NCI-H82 treated with DMSO at 0.1 percent for 48 hours (cell line): ENCODE data around the gene RAB27A.
"Not testable (repeated sequence)": the region's sequence is repeated elsewhere in the genome, so short reads cannot be mapped to it uniquely, and the experiment has no call there.

Experiments
- DNase-seq: peaks from one replicate; lab custom pipeline; 2025; ENCODE audit not compliant: unreplicated experiment; lab: John Stamatoyannopoulos, UW

The RAB27A gene

DNA sequence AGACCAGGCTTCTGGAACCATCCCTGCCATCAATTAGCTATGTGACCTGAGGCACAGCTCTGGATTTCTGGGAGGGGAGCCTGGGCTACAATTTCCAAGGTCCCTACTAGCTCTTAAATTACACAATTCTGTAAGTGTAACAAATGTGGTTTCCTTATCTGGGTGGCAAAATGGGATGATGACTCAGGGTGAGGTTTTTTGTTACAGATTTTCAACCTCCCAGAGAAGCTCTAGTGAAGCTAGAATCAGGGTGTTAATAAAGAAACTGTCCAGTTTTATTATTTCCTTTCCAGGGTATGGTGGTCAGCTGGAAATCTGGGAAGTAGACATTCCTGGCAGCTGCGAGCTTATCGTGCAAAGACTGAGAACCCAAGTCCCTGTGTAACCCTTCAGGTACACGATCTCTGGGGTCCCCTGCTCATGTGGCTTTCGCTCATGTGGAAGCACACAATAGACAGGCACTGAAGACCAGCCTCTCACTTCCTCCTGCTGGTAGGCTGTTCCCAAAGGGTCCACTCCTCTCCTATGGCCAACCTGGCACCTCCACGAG, 7.3 kb downstream of the RAB27A start:
- no peak for DNase-seq

DNA sequence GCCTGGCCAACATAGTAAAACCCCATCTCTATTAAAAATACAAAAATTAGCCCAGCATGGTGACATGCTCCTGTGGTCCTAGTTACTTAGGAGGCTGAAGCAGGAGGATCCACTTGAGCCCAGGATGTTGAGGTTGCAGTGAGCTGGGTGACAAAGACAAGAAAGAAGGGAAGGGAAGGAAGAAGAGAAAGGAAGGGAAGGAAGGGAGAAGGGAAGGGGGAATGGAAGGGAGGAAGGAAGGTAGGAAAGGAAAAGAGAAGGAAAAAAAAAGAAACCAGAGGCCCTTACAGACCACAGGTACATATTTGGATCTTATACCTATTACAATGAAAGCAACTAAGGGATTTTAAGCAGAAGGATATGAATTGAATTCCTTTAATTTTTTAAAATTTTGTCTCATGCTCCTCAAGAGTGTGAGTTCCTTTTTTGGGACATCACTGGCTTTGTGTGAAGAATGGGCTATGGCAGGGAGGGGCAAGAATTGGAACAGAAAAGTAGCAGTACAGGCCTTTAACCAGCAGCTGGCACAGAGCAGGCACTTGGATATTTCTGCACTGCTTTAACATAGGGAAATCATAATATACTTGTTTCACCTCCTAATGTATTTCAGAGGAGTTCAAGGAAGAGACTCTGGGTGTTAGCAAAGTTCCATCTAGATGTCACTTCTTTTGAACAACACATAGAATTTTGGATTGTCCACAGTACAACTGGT, 7.9 kb downstream of the RAB27A start:
- DNase-seq = no peak

DNA sequence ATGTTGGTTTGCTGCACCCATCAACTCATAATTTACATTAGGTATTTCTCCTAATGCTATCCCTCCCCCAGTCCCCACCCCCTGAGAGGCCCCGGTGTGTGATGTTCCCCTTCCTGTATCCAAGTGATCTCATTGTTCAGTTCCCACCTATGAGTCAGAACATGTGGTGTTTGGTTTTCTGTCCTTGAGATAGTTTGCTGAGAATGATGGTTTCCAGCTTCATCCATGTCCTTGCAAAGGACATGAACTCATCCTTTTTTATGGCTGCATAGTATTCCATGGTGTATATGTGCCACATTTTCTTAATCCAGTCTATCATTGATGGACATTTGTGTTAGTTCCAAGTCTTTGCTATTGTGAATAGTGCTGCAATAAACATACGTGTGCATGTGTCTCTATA, 9.0 kb downstream of the RAB27A start:
- DNase-seq = not testable (repeated sequence)

DNA sequence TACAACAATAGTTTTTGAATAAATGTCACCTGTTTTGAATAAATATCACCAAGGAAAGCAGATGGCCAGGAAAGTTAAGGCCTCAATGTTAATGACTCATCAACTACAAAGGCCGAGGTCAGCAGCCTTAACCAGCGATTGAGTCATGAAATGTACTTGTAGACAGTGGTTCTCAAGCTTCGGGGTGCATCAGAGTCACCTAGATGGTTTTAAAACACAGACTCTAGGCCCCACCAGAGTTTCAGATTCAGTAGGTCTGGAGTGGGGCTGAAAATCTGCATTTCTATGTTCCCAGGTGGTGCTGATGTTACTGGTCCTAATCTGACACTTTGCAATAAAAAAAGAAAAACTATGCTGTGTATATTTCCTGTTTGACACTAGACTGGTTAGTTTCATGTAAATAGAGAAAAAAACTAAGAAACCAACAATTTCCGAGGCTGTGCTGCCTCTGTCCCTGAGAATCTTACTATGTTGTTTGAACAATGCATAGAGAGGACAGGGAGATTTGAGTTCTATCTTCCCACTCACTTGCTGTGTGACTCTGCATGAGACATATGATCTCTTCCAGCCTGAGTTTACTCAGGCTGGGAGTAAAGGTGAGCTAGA, 9.8 kb downstream of the RAB27A start:
- DNase-seq = no peak

DNA sequence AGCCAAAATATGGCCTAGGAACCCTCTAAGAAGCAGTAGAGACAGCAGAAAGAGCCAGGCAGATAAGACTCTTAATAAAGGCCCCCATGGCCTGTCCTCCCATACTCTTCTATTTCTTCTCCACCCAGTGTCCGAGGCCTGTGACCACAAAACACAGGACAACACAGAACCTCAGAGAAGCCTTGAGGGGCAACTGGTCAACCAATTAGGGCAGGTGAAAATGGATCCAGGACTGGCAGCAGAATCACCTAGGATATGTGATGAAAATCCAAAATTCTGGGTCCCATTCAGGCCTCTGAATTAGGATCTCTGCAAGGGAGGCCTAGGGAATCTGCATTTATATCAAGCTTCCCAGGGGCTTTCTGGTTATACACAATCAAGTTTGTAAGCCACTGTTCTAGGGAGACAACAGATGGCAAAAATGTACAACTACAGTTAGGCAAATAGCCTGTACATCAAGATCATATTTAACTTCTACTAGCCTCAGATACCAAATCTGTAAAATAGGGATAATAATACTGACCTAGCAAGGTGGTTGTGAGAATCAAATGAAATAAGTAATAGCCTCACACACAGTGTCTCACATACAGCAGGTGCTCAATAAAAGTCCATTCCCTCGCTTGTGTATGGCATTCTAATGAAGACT, 10.4 kb downstream of the RAB27A start:
- DNase-seq = no peak

DNA sequence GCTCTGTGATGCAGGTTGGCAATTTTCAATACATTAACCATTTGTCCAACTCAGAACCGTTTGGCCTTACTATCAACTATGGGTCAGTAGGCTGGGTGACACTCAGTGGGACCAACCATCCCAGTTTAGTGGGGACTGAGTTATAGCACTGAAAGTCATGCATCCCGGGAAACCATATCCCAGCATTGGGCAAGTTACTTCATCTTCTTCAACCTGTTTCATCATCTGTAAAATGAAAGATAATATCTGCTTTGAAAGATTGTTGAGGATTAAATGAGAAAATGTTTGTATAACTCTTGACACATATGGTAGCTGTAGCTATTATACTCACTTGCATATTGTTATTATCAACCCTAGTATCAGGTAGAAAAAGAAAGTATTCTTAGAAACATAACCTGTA, 11.9 kb downstream of the RAB27A start:
- DNase-seq = no peak

DNA sequence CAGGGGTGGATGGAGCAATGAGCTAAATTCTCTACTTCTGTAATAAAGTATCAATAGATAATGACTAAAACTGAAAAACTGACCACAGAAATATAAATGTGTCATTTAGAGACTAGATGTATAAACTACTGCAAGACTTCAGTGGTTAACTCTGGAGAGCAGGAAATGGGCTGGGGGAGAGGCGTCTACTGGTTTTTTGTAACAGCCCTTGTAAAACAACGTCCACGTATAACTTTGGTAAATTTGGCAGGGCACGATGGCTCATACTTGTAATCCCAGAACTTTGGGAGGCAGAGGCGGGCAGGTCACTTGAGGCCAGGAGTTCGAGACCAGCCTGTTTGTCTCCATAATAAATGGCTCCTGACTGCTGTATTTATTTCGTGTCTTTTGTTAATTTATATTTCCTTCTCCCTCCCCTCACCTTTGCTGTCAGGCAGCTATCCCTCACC, 12.5 kb downstream of the RAB27A start:
- DNase-seq = no peak

DNA sequence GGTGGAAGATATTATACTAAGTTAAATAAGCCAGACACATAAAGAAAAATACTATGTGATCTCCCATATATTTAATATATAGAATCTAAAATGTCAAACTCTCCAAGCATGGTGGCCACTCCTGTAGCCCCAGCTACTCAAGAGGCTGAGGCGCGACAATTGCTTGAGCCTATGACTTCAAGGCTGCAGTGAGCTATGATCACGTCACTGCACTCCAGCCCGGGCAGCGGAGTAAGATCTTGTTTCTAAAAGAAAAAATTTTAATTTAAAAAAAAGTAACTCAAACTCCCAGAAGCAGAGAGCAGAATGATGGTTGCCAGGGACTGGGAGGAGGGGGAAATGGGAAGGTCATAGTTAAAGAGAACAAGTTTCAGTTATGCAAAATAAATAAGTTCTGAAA, 13.3 kb downstream of the RAB27A start:
- DNase-seq = no peak

DNA sequence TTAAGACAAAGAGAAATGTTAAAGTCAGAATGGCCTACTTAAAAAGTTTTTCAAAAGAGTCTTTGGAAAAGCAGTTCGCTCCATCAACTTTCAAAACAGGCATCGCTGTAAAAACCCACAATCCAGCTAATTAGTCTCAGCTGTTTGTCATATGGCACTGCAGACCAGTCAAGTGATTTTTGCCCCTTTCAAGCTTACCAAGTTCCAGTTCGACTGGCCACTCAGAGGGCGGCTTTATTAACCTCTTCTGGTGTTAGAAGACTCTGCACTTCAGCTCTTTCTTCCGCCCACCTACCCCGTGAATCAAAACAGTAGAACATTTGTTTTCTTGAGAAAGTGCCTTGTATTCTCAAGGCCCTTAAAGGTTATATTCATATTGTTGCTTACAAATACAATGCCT, 19.3 kb downstream of the RAB27A start:
- DNase-seq = no peak

DNA sequence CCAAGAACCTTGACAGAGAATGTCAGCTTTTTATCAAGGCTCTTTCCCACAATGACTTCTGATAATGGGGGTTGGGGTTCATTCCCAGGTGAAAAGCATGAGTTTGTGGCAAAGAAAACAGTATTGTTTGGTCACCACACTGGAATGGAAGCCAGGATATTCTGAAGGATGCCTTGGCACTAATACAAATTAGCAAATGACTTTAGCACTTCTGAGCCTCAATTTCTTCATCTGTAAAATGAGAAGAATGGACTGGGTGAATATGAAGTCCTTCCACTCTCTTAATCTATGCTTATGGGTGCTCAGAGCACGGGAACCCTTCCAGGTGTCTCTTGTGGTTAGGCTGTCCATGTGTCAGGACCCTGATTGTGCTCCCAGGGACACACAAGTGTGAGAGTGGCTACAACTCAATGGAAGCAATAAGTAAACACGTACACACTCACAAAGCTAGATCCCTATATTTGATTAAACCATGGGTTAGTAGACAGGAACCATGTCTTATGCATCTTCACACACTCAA, 21.4 kb downstream of the RAB27A start:
- no peak for DNase-seq

DNA sequence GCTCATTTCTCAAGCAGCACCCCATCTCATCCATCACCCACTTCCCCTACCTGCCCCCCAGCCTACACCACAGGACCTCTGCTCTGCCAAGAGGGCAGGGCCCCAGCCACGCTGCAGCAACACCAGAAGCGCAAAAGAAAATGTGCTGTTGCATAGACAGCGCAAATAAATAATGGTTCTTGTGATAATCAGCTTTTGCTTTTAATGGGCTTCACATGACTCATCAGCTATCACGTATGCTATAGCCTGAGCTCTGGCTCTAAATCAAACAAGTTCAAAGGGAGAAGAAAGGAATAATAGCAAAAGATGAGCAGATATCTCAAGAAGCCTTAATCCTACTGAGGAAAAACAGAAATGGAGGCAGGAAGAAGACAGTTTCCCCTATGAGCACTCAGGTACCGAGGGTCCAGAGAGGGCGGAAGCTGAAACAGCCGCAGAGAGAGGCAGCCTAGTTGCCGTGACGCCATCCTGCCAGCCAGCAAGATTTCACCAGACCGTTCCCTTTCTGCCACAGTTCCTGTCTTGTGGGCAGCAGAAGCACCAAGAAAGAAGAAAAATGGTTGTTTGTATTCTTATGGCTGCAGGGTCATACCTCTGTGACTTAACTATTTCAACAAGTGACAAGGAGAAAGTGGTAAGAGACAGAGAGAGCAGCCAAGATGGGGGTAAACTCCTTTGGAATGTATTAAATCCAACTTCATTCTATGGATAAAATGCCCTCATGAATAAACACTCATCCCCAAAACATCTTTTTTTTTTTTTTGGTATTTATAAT, 22.0 kb downstream of the RAB27A start:
- DNase-seq = peak; percentile 43

DNA sequence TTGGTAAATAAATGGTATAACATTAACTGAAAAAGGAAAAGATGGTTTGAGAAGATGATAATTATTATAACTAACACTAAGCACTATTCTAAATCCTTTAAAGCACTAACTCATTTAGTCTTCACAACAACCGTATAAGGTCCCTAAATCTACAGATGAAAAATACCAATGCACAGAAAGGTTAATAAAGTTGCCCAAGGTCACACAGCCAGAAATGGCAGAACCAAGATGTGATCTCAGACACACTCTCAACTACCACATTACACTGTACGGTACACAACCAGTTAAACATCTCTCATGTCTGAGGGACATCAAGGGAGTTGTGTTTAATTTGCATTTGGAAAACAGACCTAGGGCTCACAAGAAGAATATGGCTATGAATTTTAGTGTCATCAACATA, 23.1 kb downstream of the RAB27A start:
- no peak for DNase-seq

DNA sequence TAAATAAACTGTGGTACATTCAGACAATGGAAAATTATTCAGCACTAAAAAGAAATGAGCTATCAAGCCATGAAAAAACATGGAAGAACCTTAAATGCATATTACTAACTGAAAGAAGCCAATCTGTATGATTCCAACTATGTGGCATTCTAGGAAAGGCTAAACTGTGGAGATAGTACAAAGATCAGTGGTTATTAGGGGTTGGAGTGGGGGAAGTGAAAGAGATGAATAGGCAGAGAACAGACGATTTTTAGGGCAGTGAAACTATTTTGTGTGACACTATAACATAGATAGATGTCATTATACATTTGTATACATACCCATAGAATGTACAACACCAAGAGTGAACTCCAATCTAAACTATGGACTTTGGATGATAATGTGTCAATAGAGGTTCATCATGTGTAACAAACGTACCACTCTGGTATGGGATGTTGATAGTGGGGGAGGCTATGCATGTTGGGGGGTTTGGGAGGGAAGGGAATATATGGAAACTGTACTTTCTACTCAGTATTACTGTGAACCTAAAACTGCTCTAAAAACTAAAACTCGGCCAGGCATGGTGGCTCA, 29.0 kb downstream of the RAB27A start:
- DNase-seq = no peak

DNA sequence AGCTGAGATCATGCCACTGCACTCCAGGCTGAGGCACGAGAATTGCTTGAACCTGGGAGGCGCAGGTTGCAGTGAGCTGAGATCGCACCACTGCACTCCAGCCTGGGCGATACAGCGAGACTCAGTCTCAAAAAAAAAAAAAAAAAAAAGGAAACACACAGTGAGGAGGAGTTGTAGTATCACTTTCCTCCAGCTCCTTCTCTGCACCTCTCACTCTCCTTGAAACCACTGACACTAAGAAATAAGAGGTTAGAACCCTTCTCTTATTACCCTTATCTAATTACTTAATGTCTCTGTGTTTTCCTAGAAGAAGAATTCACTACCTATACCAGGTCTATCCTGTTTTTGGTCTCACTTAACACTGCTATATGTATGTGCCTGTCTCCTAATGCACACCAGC, 31.7 kb downstream of the RAB27A start:
- DNase-seq = no peak

DNA sequence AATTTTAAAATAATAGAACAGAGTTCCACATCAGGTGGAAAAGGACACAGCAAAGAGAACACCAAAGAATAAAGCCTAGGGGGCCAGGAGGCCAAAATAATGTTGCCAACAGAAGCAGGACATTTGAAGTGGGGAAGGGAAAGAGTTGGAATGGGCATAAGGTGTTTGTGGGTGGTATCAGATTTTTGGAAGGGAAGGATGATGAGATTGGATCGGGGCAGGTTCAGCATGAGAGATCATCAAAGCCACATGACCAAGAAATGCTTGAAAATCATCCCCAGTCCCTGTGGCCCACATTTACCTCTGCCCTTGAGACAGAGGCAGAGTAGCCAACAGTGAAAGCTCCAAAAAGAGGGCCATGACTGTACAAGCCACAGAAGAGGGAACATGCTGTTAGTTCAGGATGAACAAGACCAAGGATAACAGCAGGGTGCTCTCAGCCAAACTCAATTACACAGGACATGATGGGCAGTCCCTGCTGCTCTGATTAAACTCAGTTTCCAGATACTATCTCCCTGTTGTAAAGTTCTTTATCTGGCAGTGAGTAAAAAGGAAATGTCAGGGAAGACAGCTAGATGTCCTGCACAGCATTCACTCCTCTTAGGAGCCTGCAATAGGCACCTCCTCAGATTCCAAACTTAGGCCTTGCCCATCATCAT, 32.5 kb downstream of the RAB27A start:
- no peak for DNase-seq

DNA sequence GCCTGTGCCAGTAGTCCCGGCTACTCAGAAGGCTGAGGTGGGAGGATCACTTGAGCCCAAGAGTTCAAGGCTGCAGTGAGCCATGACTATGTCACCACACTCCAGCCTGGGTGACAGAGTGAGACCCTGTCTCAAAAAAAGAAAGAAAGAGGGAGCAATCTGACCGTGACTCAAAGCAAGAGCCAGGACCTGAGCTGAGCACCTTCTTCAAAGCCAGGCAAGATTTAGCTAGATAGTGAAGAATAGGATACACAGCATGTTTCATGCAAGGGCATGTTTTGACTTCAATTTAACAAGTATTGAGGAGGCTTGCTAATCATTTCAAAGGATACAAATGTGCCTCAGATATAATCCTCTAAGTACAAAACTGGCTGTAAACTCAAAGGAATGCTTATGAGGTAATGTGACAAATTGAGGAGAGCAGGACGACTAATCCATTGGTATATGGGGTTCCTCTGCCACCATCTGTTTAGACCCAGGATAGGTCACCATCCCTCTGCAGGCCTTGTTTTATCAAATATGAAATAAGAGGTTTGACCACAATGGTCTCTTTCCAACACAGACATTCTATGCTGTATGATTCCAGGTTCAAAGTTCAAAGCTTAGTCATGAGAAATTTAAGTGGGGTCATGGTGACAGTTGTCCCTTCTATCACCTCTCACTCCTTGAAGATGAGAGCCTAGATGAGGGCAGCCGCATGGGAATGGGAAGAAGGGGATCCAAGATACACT, 33.2 kb downstream of the RAB27A start:
- no peak for DNase-seq

DNA sequence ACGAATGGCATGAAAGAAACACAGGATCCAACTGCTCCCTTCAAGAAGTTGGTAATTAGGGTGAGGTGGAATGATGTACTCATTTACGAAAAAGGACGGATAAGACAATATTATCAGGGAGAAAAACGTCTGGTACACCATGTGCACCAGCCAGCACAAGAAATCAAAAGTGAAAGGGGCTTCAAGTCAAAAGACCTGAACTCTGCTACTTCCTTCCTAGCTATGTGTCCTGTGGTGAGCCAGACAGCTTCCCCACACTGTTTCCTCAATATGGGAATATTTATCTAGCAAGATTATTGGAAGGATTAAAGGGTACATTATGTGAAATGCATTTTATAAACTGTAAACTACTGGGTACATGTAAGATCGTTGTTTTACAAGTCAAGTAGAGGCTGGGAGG, 33.9 kb downstream of the RAB27A start:
- no peak for DNase-seq

DNA sequence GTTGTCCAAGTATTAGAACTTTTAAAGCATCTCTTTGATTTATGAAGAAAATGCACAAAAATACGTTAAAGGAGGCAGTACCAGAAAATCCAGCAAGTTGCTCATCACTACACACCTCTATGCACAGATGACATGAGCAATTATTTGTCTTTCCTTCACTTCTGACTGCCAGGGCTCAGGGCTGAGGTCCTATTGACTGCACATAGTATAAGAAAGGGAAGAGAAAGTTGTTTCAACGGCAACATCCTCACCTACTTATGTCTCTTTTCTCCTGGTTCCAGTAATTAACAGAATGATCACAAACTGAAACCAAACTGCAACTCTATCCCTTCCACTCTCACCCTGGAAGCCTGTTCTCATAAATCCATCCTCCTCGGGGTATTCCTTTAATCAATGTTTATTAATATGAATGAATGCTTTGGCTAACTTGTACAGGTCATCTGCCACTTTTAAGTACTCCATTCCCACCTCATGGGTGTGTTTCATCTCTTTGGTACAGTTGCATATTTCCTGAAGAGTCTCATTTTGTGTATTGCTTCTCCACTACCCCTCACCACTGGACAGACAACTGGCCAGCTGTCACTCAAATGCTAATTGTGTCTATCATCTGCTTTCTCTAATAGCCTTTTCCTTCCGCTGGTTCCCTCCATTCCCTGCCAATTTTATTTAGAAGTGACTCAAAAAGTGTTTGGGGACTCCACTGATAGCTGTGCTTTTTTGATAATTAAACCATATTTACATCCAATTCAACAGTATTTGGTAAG, 34.5 kb downstream of the RAB27A start:
- DNase-seq = no peak

DNA sequence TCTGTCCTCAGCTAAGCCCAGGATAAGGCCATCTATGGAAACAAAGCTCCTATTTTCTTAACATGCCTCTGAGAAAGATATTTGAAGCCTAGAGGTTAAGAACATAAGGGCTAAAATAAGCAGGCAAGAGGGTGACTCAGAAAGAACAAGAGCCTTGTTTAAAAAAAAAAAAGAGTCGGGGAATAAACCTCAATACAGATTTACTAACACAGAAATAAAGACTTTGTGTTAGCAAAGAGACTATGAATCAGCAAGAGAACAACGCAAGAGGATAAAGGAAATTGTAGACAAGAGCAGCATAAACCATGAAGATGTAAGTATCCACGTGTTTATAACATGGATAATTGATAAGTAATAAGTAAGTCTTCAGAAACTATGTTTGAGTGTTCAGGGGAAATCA, 36.0 kb downstream of the RAB27A start:
- DNase-seq = no peak
